ENCODE data around the gene PTPRE. TPM values are rescaled to one million over a fixed set of nuclear protein-coding genes. Genes with fewer than 3 reads are reported as not detected.

Gene PTPRE
- total RNA-seq, 3 donors from 2014 or later: 11.8 to 42.9 (median 25.6) TPM

DNA sequence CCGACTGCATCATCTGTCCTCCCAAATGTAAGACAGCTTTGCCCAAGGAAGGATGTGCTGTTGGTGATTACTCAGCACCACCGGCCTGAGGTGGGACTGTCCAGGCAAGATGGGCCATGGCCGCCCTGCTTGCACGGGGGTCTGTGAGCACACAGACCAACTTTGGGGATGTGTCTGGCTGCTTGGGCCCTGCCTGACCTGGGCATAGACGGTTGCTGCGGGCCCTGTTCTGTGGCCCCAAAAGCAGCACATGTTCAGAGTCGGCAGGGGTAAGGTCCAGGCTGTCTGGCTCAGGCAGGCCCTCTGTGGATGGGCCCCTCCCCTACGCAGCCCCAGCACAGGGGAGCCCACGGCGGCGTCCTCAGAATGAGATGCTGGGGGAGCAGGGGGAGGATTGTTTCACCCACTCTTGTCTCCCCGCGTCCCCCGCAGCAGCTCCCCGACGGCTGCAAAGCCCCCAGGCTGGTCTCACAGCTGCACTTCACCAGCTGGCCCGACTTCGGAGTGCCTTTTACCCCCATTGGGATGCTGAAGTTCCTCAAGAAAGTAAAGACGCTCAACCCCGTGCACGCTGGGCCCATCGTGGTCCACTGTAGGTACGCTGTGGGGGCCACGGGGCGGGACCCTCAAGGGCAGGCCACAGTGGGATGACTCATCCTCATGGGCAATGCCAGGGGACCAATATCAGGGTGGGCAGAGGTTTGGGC lies 160.9 kb downstream of the PTPRE start:
- no peak for DNase-seq (ENCODE audit: low spot score in 2 of 2)
- Histone ChIP-seq H3K27ac (no peak overlapping the region), H3K4me1 (peaks cover 18 to 20% of the 10 kb centered on the region in 2 donors), H3K4me3 (no peak overlapping the region), H3K9me3 (no peaks in the 10 kb centered on the region), H3K36me3 (peaks cover 3% of the 10 kb centered on the region), H3K27me3 (no peaks in the 10 kb centered on the region)
- TF ChIP-seq POLR2A (IDR thresholded peaks at IDR 0.05) (no peak), POLR2AphosphoS5 (IDR thresholded peaks at IDR 0.05) (no peak)
- TF ChIP-seq, protein P1, sequence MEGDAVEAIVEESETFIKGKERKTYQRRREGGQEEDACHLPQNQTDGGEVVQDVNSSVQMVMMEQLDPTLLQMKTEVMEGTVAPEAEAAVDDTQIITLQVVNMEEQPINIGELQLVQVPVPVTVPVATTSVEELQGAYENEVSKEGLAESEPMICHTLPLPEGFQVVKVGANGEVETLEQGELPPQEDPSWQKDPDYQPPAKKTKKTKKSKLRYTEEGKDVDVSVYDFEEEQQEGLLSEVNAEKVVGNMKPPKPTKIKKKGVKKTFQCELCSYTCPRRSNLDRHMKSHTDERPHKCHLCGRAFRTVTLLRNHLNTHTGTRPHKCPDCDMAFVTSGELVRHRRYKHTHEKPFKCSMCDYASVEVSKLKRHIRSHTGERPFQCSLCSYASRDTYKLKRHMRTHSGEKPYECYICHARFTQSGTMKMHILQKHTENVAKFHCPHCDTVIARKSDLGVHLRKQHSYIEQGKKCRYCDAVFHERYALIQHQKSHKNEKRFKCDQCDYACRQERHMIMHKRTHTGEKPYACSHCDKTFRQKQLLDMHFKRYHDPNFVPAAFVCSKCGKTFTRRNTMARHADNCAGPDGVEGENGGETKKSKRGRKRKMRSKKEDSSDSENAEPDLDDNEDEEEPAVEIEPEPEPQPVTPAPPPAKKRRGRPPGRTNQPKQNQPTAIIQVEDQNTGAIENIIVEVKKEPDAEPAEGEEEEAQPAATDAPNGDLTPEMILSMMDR (IDR thresholded peaks at IDR 0.05): no peak
- intact Hi-C loops (cut with DNase I; ENCODE audit: low total_unique reads): loop anchor here (10.0 kb wide), 1 partner anchor 163 kb away; the partner anchor contains the start of gene PTPRE

DNA sequence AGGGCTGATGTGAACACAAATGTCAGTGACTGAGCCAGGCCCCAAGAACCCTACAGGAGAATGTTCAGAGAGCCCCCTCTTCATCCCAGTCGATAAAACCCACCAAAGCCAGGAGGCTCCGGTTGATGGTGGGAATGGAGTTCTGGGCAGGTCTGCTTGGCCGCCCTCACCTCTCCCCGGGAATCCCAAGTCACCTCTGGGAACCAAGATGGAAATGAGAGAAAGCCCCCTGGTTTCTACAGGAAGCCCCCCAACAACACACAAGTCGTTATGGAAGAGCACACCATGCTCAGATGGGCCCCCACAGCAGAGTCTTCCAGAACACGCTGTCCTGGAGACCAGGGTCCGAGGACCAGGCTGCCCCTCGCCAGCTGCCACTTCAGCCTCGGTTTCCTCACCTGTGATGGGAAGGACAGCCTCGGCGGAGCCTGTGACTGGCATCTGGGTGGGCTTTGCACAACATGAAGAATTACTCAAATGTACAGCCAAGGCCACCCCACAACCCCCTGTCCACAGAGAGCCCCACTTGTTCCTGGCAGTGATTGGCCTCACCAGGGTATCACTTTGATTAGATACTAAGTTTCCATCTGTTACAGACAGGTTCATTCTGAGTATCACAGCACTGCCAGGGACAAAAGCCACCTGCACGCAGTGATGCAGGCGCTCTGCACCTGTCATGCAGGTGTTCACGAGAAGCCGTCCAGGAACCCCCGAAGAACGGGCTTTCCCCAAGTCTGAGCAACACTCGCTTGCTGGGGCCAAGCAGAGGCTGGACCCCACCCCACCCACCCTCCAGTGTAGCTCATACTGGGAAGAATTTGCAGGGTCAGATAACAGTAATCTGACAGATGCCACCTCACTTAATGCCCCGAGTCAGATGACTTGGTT lies 161.7 kb downstream of the PTPRE start:
- Histone ChIP-seq H3K36me3 (peaks cover 5% of the 10 kb centered on the region), H3K4me3 (no peak overlapping the region)
- no peak for DNase-seq (ENCODE audit: low spot score in 2 of 2)

GRCh38 chr10:128069351-128070051 lies 162.6 kb downstream of the PTPRE start:
- intact Hi-C loops (cut with DNase I; ENCODE audit: low total_unique reads): loop anchor here (5.0 to 10.0 kb wide), 2 partner anchors 165 to 1863 kb away; partner anchors contain the start of gene PTPRE
- H3K36me3 ChIP-seq: peaks cover 5% of the 10 kb centered on the region
- peaks cover 5 to 6% of the 10 kb centered on the region in 2 donors for H3K4me1 ChIP-seq
- TF ChIP-seq, protein P1 (IDR thresholded peaks at IDR 0.05): peak; percentile 79 to 89 (median 82)
- no peak for TF ChIP-seq POLR2AphosphoS5 (IDR thresholded peaks at IDR 0.05)
- peak in 1 of 2 donors; percentile 77 for DNase-seq (ENCODE audit: low spot score in 2 of 2)
- H3K9me3 ChIP-seq: no peaks in the 10 kb centered on the region
- H3K4me3 ChIP-seq: no peak overlapping the region
- H3K27ac ChIP-seq: peak overlapping the region in 1 of 2 donors; percentile 5
- H3K27me3 ChIP-seq: no peaks in the 10 kb centered on the region

More for the DNA sequence above, 161.7 kb downstream of the PTPRE start:
- Histone ChIP-seq H3K4me1 (peaks cover 11 to 12% of the 10 kb centered on the region in 2 donors), H3K27me3 (no peaks in the 10 kb centered on the region), H3K9me3 (no peaks in the 10 kb centered on the region), H3K27ac (no peak overlapping the region)
- intact Hi-C loops (cut with DNase I; ENCODE audit: low total_unique reads): loop anchor here (10.0 kb wide), 1 partner anchor 164 kb away; the partner anchor contains the start of gene PTPRE
- TF ChIP-seq POLR2AphosphoS5 (IDR thresholded peaks at IDR 0.05) (no peak), POLR2A (IDR thresholded peaks at IDR 0.05) (no peak)
- TF ChIP-seq, protein P1 (IDR thresholded peaks at IDR 0.05): no peak

DNA sequence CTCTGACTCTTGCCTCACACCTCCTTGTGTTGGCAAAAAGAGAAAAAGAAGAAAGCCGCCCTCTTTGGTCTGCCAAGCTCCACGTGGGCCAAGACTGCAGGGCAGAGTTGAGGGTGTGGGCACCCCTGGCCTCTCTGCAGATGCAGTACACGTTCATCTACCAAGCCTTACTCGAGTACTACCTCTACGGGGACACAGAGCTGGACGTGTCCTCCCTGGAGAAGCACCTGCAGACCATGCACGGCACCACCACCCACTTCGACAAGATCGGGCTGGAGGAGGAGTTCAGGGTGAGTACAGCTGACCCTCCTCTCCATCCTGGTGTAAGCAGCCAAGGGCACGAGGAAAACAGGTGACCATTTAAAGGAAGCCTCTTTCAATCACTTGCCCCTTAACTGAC lies 163.3 kb downstream of the PTPRE start:
- Histone ChIP-seq H3K36me3 (peaks cover 5% of the 10 kb centered on the region), H3K4me3 (no peak overlapping the region)
- intact Hi-C loops (cut with DNase I; ENCODE audit: low total_unique reads): loop anchor here (5.0 kb wide), 1 partner anchor 1862 kb away; no protein-coding TSS in a partner anchor

More for the DNA sequence above, 163.3 kb downstream of the PTPRE start:
- H3K9me3 ChIP-seq: no peaks in the 10 kb centered on the region
- no peak overlapping the region for H3K27ac ChIP-seq
- peaks cover 0 to 3% of the 10 kb centered on the region in 2 donors for H3K4me1 ChIP-seq
- TF ChIP-seq, protein P1 (IDR thresholded peaks at IDR 0.05): no peak
- TF ChIP-seq POLR2A (IDR thresholded peaks at IDR 0.05) (no peak), POLR2AphosphoS5 (IDR thresholded peaks at IDR 0.05) (no peak)
- no peaks in the 10 kb centered on the region for H3K27me3 ChIP-seq
- DNase-seq (ENCODE audit: low spot score in 2 of 2): no peak

All from breast epithelium (tissue), 4 donors.